ENCODE data around the gene POMGNT1. TPM values are rescaled to one million over a fixed set of nuclear protein-coding genes. Genes with fewer than 3 reads are reported as not detected.

The POMGNT1 gene
- polyA plus RNA-seq, 2 of the 4 experiments (the other 2 are of a cell fraction) = 33.1 to 33.5 TPM

DNA sequence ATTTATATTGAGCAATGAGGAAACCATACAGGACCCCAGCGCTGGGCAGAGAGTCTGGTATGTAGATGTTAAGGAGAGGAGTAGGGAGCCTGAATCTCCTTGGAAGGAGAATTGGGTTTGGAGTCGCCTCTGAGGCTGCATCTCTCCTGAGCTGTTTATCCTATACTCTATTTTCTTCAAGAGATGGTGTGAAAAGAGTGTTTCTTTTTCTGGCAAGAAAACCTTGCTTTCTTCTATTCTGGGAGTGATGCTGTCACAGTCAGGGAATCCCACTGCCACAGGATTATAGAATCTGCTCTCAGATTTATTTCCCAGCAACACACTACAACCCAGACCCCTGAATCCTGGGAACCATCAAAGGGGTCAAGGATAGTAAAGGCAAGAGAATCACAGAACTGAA lies 8.2 kb upstream of the POMGNT1 start:
- FAIRE-seq (no peak), DNase-seq (ENCODE audit: low read depth in 1 of 2, low spot score in 1 of 2) (no peak), ATAC-seq (no peak)
- ChIA-PET POLR2A (no interaction called here), CTCF (interaction anchor here (1.8 kb wide), 1 partner anchor 17 kb away, joined by 9 read pairs; no protein-coding TSS in a partner anchor)
- H3K27ac ChIP-seq = no peak overlapping the region
- H3K4me1 ChIP-seq = no peaks in the 10 kb centered on the region
- H3K4me2 ChIP-seq = no peak overlapping the region
- H3K4me3 ChIP-seq = no peak overlapping the region
- 71% methylated on average over 2 of the region's 2 CpGs for WGBS (ENCODE audit: missing lambda C conversion rate)
- no peaks in the 10 kb centered on the region for H3K9me3 ChIP-seq
- TF ChIP-seq SMC3 (IDR thresholded peaks at IDR 0.05) = no peak
- no peak for TF ChIP-seq HES2 (IDR thresholded peaks at IDR 0.05)
- no peak for TF ChIP-seq CHD2 (IDR thresholded peaks at IDR 0.05; ENCODE audit: low read length, partially characterized antibody)
- no peak for TF ChIP-seq KDM1A (IDR thresholded peaks at IDR 0.05; ENCODE audit: low read depth)
- TF ChIP-seq ELK1 (IDR thresholded peaks at IDR 0.05; ENCODE audit: low read depth, low read length) = no peak
- no peak for TF ChIP-seq EHMT2 (IDR thresholded peaks at IDR 0.05; ENCODE audit: low read depth)
- TF ChIP-seq ZC3H11A (IDR thresholded peaks at IDR 0.05) = no peak
- TF ChIP-seq, protein P1, sequence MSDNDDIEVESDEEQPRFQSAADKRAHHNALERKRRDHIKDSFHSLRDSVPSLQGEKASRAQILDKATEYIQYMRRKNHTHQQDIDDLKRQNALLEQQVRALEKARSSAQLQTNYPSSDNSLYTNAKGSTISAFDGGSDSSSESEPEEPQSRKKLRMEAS (IDR thresholded peaks at IDR 0.05) = no peak
- no peak for TF ChIP-seq FOSL2 (IDR thresholded peaks at IDR 0.05)
- no peak for TF ChIP-seq FOSL2 (CRISPR knock-in tag; IDR thresholded peaks at IDR 0.05)
- TF ChIP-seq TP53 (CRISPR knock-in tag; IDR thresholded peaks at IDR 0.05) = no peak

DNA sequence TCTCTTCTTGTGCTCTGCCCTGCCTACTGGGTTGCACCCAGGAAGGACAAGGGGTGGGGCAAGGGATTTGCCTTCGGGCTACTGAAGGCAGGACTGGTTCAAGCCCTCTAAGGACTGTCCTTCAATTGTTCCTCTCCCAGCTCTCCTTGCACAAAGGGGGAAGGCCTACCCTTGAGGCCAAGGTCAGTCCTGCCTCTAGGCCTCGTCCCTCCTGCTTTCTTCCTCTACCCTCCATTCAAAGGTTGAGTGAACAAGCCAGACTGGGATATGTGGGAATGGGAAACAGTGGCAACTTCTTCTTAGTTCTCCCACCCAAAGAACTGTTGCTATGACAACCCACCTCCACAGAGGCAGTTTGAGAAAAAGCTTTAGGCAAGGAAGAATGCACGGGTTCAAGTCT lies 7.6 kb upstream of the POMGNT1 start:
- FAIRE-seq = no peak
- WGBS (ENCODE audit: missing lambda C conversion rate) = 67% methylated on average over 3 of the region's 3 CpGs
- no peak for DNase-seq (ENCODE audit: low read depth in 1 of 2, low spot score in 1 of 2)
- H3K9me3 ChIP-seq = no peaks in the 10 kb centered on the region
- no peaks in the 10 kb centered on the region for H3K4me1 ChIP-seq
- no peak for TF ChIP-seq ZC3H11A (IDR thresholded peaks at IDR 0.05)
- TF ChIP-seq POLR2AphosphoS2 (conservative IDR thresholded peaks at IDR 0.05; ENCODE audit: low read length) = no peak
- TF ChIP-seq RCOR1 (IDR thresholded peaks at IDR 0.05; ENCODE audit: low read depth, low read length) = no peak
- TF ChIP-seq SREBF2 (IDR thresholded peaks at IDR 0.05) = no peak
- TF ChIP-seq FOXS1 (CRISPR knock-in tag; IDR thresholded peaks at IDR 0.05) = no peak
- TF ChIP-seq REST (IDR thresholded peaks at IDR 0.05) = no peak
- no peak for TF ChIP-seq MAFK (IDR thresholded peaks at IDR 0.05; ENCODE audit: partially characterized antibody)
- TF ChIP-seq EHMT2 (IDR thresholded peaks at IDR 0.05; ENCODE audit: low read depth) = no peak
- no peak for TF ChIP-seq RNF2 (IDR thresholded peaks at IDR 0.05; ENCODE audit: borderline replicate concordance, low read depth)
- TF ChIP-seq MAZ (IDR thresholded peaks at IDR 0.05; ENCODE audit: borderline replicate concordance, low read depth, low read length) = no peak
- no peak for TF ChIP-seq GATA3 (IDR thresholded peaks at IDR 0.05; ENCODE audit: borderline replicate concordance)
- TF ChIP-seq, protein P1 (IDR thresholded peaks at IDR 0.05) = no peak
- no peak for TF ChIP-seq RAD21 (conservative IDR thresholded peaks at IDR 0.05 in 1 of 2, IDR thresholded peaks at IDR 0.05 in 1 of 2)
- TF ChIP-seq TP53 (CRISPR knock-in tag; IDR thresholded peaks at IDR 0.05) = no peak
- no peak for TF ChIP-seq HOXB5 (CRISPR knock-in tag; IDR thresholded peaks at IDR 0.05)
- no peak for ATAC-seq
- ChIA-PET POLR2A (no interaction called here), CTCF (interaction anchor here (1.8 kb wide), 1 partner anchor 18 kb away, joined by 9 read pairs; no protein-coding TSS in a partner anchor)
- no peak overlapping the region for H3K27ac ChIP-seq
- no peak overlapping the region for H3K4me2 ChIP-seq
- no peak overlapping the region for H3K4me3 ChIP-seq
